H1 (cell line): Measurements from ENCODE around the gene FAM241A. TPM values are rescaled to one million over a fixed set of nuclear protein-coding genes. Genes with fewer than 3 reads are reported as not detected.

Source experiments
- CHD2 ChIP-seq: IDR thresholded peaks from 2 replicates; pipeline ENCODE4 v1.6.1; 2012; ENCODE audit warnings: low read length, improper control_type of control experiment
- CHD7 ChIP-seq: fragments of 300-600 bp; sonication (generic); IDR thresholded peaks from 2 replicates; pipeline ENCODE4 v1.7.1; 2012; ENCODE audit warnings: low read length, moderate library complexity, mild to moderate bottlenecking, inconsistent platforms; ENCODE audit not compliant: insufficient replicate concordance
- CTCF ChIP-seq, 3 experiments: IDR thresholded peaks; 1 replicate in 2 of 3; 2 replicates in 1 of 3; pipeline versions ENCODE4 v1.5.1 to v1.6.1; 2011; ENCODE audit warnings: low read length in 3 of 3, mild to moderate bottlenecking in 3 of 3, inconsistent platforms in 2 of 3, low read depth in 1 of 3, moderate library complexity in 1 of 3; ENCODE audit not compliant: insufficient read depth in 1 of 3; ENCODE audit errors: control extremely low read depth in 1 of 3
- EZH2 ChIP-seq: fragments of 200-600 bp; sonication (generic); IDR thresholded peaks from 2 replicates; pipeline ENCODE4 v1.7.1; 2012; ENCODE audit warnings: low read depth, mild to moderate bottlenecking, moderate library complexity, low read length, inconsistent platforms; ENCODE audit not compliant: severe bottlenecking
- KDM1A ChIP-seq: fragments of 200-600, 300-600 bp; sonication (generic); IDR thresholded peaks from 2 replicates; pipeline ENCODE4 v1.7.1; 2016; ENCODE audit warnings: mild to moderate bottlenecking, low read length, borderline replicate concordance
- RFX5 ChIP-seq: IDR thresholded peaks from 2 replicates; pipeline ENCODE4 v1.6.1; 2011; ENCODE audit warnings: low read depth, low read length, improper control_type of control experiment, borderline replicate concordance
- RXRA ChIP-seq: IDR thresholded peaks from 2 replicates; pipeline ENCODE4 v1.6.1; 2011; ENCODE audit warnings: low read depth, mild to moderate bottlenecking, low read length, moderate library complexity; ENCODE audit not compliant: insufficient read depth
- SIRT6 ChIP-seq: IDR thresholded peaks from one replicate; pipeline ENCODE4 v1.7.1; 2012; ENCODE audit warnings: low read length, inconsistent platforms
- YY1 ChIP-seq: IDR thresholded peaks from 2 replicates; pipeline ENCODE4 v1.6.1; 2011; ENCODE audit warnings: low read depth, mild to moderate bottlenecking, low read length
- polyA plus RNA-seq, 7 experiments: library from polyadenylated mRNA; depleted of rRNA in 3 of 7; stranded (reverse) in 5 of 7; unstranded in 2 of 7; fragments of >200 nt in 5 of 7; fragments of 200-250 nt in 2 of 7; gene quantifications; 1 replicate in 5 of 7; 2 replicates in 1 of 7; 4 replicates in 1 of 7; pipeline versions ENCODE4 v1.2.1 to v1.2.3, GENCODE V29; 2011 to 2013; ENCODE audit warnings: missing spikeins in 2 of 7, mixed read lengths in 2 of 7
- total RNA-seq: library from RNA; stranded (reverse); fragmentation: NEBNext Ultra II Directional; extraction: Animal tissue kit (Norgen Biotek cat#: 25700); gene quantifications from 2 replicates; pipeline ENCODE4 v1.2.1, GENCODE V29; 2021

Gene FAM241A
- total and polyA plus RNA-seq, 2 of the 8 experiments (the other 6 are each of a cell fraction or from before 2014, with no cell fraction given) = 0.20 to 0.73 TPM

GRCh38 chr4:112150920-112151319 is 5.7 kb downstream of the FAM241A start (continued):
- TF ChIP-seq CHD7 (no peak), CTCF (IDR thresholded peaks at IDR 0.05; ENCODE audit: control extremely low read depth in 1 of 3, insufficient read depth in 1 of 3, low read depth in 1 of 3, low read length in 3 of 3) (no peak), RXRA (no peak), EZH2 (no peak), SIRT6 (no peak), RFX5 (no peak), YY1 (no peak), KDM1A (no peak), CHD2 (no peak)
